ENCODE measurements around the gene CCK. TPM values are rescaled to one million over a fixed set of nuclear protein-coding genes. Genes with fewer than 3 reads are reported as not detected.

Gene CCK
- polyA plus RNA-seq, 1 experiment = 3.7 TPM

DNA sequence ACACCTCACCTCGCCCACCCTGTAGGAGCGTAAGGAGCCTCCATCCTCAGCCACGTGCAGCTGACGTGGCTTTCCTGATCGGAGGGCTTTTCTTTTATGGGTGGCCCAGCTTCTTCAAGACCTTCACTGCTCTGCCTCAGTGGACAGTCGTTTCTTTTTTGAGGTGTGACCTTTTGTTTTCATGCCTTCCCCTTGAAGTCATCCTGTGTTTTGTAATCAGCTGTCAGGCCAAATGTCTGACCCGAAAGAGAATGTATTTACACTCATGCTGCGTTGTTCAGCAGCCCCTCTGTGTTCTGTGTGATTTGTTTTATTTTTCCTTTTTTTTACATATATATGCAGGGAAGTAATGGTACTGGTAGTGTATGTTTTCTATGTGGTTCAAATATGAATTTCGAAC lies 41.8 kb downstream of the CCK start:
- TF ChIP-seq, protein P1, sequence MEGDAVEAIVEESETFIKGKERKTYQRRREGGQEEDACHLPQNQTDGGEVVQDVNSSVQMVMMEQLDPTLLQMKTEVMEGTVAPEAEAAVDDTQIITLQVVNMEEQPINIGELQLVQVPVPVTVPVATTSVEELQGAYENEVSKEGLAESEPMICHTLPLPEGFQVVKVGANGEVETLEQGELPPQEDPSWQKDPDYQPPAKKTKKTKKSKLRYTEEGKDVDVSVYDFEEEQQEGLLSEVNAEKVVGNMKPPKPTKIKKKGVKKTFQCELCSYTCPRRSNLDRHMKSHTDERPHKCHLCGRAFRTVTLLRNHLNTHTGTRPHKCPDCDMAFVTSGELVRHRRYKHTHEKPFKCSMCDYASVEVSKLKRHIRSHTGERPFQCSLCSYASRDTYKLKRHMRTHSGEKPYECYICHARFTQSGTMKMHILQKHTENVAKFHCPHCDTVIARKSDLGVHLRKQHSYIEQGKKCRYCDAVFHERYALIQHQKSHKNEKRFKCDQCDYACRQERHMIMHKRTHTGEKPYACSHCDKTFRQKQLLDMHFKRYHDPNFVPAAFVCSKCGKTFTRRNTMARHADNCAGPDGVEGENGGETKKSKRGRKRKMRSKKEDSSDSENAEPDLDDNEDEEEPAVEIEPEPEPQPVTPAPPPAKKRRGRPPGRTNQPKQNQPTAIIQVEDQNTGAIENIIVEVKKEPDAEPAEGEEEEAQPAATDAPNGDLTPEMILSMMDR (IDR thresholded peaks at IDR 0.05; ENCODE audit: low read depth, low read length) = no peak
- no peaks in the 10 kb centered on the region for H3K9me3 ChIP-seq (ENCODE audit: control insufficient read depth, insufficient read depth, low read length)
- ChIA-PET POLR2A (no interaction called here), CTCF (interaction anchor here (0.7 to 1.4 kb wide), 2 partner anchors 33 to 508 kb away, joined by 4 read pairs; no protein-coding TSS in a partner anchor)
- no peak overlapping the region for H3K4me3 ChIP-seq (ENCODE audit: low read depth, low read length)
- no peak for DNase-seq (ENCODE audit: low read depth, low spot score)
- no peak overlapping the region for H3K27ac ChIP-seq (ENCODE audit: low read depth, low read length)
- H3K27me3 ChIP-seq (ENCODE audit: control insufficient read depth, insufficient read depth, low read length) = no peaks in the 10 kb centered on the region

DNA sequence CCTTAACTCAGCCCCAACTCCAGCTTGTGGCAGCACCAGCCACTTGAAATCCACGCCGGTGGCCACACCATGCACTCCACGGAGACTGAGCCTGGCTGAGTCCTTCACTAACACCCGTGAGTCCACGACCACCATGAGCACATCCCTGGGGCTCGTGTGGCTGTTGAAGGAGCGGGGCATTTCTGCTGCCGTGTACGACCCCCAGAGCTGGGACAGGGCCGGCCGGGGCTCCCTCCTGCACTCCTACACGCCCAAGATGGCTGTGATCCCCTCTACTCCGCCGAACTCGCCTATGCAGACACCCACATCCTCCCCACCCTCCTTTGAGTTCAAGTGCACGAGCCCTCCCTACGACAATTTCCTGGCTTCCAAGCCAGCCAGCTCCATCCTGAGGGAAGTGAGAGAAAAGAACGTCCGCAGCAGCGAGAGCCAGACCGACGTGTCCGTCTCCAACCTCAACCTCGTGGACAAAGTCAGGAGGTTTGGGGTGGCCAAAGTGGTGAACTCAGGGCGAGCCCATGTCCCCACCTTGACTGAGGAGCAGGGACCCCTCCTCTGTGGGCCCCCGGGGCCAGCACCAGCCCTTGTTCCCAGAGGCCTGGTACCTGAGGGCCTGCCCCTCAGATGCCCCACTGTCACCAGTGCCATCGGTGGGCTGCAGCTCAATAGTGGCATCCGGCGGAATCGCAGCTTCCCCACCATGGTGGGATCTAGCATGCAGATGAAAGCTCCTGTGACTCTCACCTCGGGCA lies 42.9 kb downstream of the CCK start:
- H3K27ac ChIP-seq (ENCODE audit: low read depth, low read length) = no peak overlapping the region
- TF ChIP-seq, protein P1 (IDR thresholded peaks at IDR 0.05; ENCODE audit: low read depth, low read length) = no peak
- POLR2A ChIA-PET = no interaction called here
- CTCF ChIA-PET = interaction anchor here (1.5 kb wide), 1 partner anchor 32 kb away, joined by 4 read pairs; no protein-coding TSS in a partner anchor
- no peak for DNase-seq (ENCODE audit: low read depth, low spot score)
- H3K9me3 ChIP-seq (ENCODE audit: control insufficient read depth, insufficient read depth, low read length) = no peaks in the 10 kb centered on the region
- H3K27me3 ChIP-seq (ENCODE audit: control insufficient read depth, insufficient read depth, low read length) = no peaks in the 10 kb centered on the region
- no peak overlapping the region for H3K4me3 ChIP-seq (ENCODE audit: low read depth, low read length)

DNA sequence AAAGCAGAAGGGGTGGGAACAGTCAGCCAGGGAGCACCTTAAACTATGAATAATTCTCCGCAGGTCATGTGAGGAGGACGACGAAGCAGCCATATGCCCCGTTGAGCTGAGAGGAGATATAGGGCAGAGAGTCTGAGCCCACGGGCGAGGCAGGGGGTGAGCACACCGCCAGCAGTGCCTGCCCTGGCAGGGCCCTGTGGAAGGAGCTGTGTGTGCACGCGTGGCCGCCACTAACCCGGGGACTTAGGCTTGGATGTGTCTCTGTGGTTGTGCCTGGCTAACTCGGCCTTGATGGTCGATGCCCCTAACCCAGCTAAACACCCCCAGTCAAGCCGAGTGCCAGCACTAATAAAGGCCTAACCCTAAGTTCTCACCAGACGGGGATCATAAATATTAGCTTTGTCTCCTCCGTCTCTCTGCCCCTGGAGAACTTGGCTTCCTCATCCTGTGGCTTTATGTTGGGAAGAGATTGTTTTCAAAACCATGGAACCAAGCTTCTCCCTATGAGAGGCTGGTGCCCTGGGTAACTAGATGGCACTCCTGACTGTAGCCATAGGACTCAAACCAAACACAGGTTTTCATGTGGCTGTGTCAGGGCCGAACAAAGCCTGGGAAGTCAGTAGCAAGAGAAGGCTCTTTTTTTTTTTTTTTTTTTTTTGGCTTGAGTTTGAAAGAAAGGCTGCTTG lies 45.4 kb downstream of the CCK start:
- H3K9me3 ChIP-seq (ENCODE audit: control insufficient read depth, insufficient read depth, low read length) = no peaks in the 10 kb centered on the region
- POLR2A ChIA-PET = no interaction called here

DNA sequence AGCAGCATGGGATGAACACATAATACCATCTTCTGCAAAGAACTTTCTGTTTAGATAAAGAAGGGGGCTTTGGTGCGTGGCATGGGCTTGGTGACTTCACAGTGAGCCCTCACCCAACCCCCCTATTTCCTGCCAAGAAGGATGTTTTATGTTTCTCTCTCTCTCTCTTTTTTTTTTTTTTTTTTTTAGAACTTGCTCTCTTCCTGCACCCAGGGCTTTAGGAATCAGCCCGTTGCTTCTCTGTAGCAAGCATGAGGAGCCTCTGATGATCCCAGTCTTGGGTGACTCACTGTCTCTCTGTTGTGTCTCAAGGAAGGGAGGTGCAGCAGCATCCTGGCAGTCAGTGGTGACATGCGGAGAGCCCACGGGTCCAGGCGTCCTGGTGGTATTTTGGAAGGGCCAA lies 49.1 kb downstream of the CCK start:
- TF ChIP-seq, protein P1 (IDR thresholded peaks at IDR 0.05; ENCODE audit: low read depth, low read length) = no peak
- Histone ChIP-seq H3K4me3 (ENCODE audit: low read depth, low read length) (no peak overlapping the region), H3K27me3 (ENCODE audit: control insufficient read depth, insufficient read depth, low read length) (no peaks in the 10 kb centered on the region), H3K9me3 (ENCODE audit: control insufficient read depth, insufficient read depth, low read length) (no peaks in the 10 kb centered on the region), H3K27ac (ENCODE audit: low read depth, low read length) (no peak overlapping the region)
- DNase-seq (ENCODE audit: low read depth, low spot score) = no peak
- ChIA-PET CTCF (interaction anchor here (0.7 to 3.1 kb wide), 3 partner anchors 13 to 118 kb away, joined by 4 to 15 read pairs (median 6); no protein-coding TSS in a partner anchor), POLR2A (interaction anchor here (0.7 kb wide), 1 partner anchor 1041 kb away, joined by 3 read pairs; no protein-coding TSS in a partner anchor)

More for the DNA sequence above, 45.4 kb downstream of the CCK start:
- H3K4me3 ChIP-seq (ENCODE audit: low read depth, low read length) = no peak overlapping the region
- H3K27me3 ChIP-seq (ENCODE audit: control insufficient read depth, insufficient read depth, low read length) = no peaks in the 10 kb centered on the region
- CTCF ChIA-PET = interaction anchor here (1.0 to 1.3 kb wide), 2 partner anchors 9 to 29 kb away, joined by 3 to 5 read pairs; no protein-coding TSS in a partner anchor
- DNase-seq (ENCODE audit: low read depth, low spot score) = no peak
- H3K27ac ChIP-seq (ENCODE audit: low read depth, low read length) = no peak overlapping the region
- TF ChIP-seq, protein P1 (IDR thresholded peaks at IDR 0.05; ENCODE audit: low read depth, low read length) = no peak
